IPS DF 6.9 (cell line): ENCODE measurements around the gene CHRNB2.
"Not testable (repeated sequence)": the region's sequence is repeated elsewhere in the genome, so short reads cannot be mapped to it uniquely, and the experiment has no call there.

Experiments
- DNase-seq: peaks from one replicate; pipeline ENCODE4 v3.0.0-alpha.2; 2013; ENCODE audit warnings: low read depth, low spot score
- H3K27ac ChIP-seq: one replicate; pipeline ENCODE4 v1.5.1; 2013; ENCODE audit warnings: low read length, control low read depth
- H3K27me3 ChIP-seq: 2 replicates; pipeline ENCODE4 v1.6.1; 2013; ENCODE audit warnings: mild to moderate bottlenecking, low read length; ENCODE audit not compliant: control insufficient read depth, insufficient read depth
- H3K36me3 ChIP-seq: 2 replicates; pipeline ENCODE4 v1.6.1; 2013; ENCODE audit warnings: low read length; ENCODE audit not compliant: control insufficient read depth, insufficient read depth
- H3K4me1 ChIP-seq: 2 replicates; pipeline ENCODE4 v1.6.1; 2013; ENCODE audit warnings: low read length; ENCODE audit not compliant: control insufficient read depth, insufficient read depth
- H3K4me3 ChIP-seq: 2 replicates; pipeline ENCODE4 v1.5.1; 2013; ENCODE audit warnings: mild to moderate bottlenecking, low read length
- H3K9me3 ChIP-seq: 2 replicates; pipeline ENCODE4 v1.6.1; 2013; ENCODE audit warnings: low read length, inconsistent platforms; ENCODE audit not compliant: control insufficient read depth, insufficient read depth
- WGBS: extraction: QIAGEN DNeasy Blood & Tissue Kit; methylation state at CpG from one replicate; pipeline ENCODE4 v1.1.7; 2013; ENCODE audit warnings: mixed read lengths, missing lambda C conversion rate; ENCODE audit not compliant: insufficient read length, insufficient coverage; 5-methylcytosine and 5-hydroxymethylcytosine counted together

The CHRNB2 gene

GRCh38 chr1:154567386-154568156, at the start of gene CHRNB2:
Gene CHRNB2, plus strand, starts transcription at chr1:154567778. Its CDS starts 267 bp downstream, at chr1:154568045.
- Histone ChIP-seq H3K4me1 (peaks cover 4% of the 10 kb centered on the region; the same call in 1 of the 2 replicates), H3K27me3 (no peaks in the 10 kb centered on the region), H3K4me3 (peak within 1 kb of the TSS; percentile 57; the same call in 1 of the 2 replicates), H3K9me3 (no peaks in the 10 kb centered on the region), H3K27ac (no peak within 1 kb of the TSS), H3K36me3 (0 out of 2 replicates have a peak, but pooled peaks cover 4% of the 10 kb centered on the region)
- peak; percentile 68 for DNase-seq
- no CpG with 5 or more reads among the region's 53 CpGs for WGBS

GRCh38 chr1:154519591-154519991, 48.0 kb upstream of the CHRNB2 start:
- Histone ChIP-seq H3K4me1 (no peaks in the 10 kb centered on the region), H3K36me3 (no peaks in the 10 kb centered on the region), H3K9me3 (no peaks in the 10 kb centered on the region), H3K4me3 (no peak overlapping the region), H3K27me3 (no peaks in the 10 kb centered on the region), H3K27ac (no peak overlapping the region)
- no CpG with 5 or more reads among the region's 9 CpGs for WGBS
- no peak for DNase-seq

GRCh38 chr1:154520333-154520732, 47.2 kb upstream of the CHRNB2 start:
- no peak for DNase-seq
- H3K4me3 ChIP-seq: no peak overlapping the region
- no peaks in the 10 kb centered on the region for H3K4me1 ChIP-seq
- no peaks in the 10 kb centered on the region for H3K36me3 ChIP-seq
- no CpG with 5 or more reads among the region's 3 CpGs for WGBS
- no peaks in the 10 kb centered on the region for H3K27me3 ChIP-seq
- H3K9me3 ChIP-seq: no peaks in the 10 kb centered on the region
- H3K27ac ChIP-seq: no peak overlapping the region

- Histone ChIP-seq H3K4me3 (no peak overlapping the region), H3K27ac (no peak overlapping the region), H3K27me3 (no peaks in the 10 kb centered on the region), H3K9me3 (no peaks in the 10 kb centered on the region), H3K4me1 (no peaks in the 10 kb centered on the region), H3K36me3 (no peaks in the 10 kb centered on the region)
- DNase-seq: no peak
- WGBS: no CpG with 5 or more reads among the region's 3 CpGs
Observed at GRCh38 chr1:154521695-154522094, 45.9 kb upstream of the CHRNB2 start.

GRCh38 chr1:154524881-154525280, 42.7 kb upstream of the CHRNB2 start:
- Histone ChIP-seq H3K27me3 (no peaks in the 10 kb centered on the region), H3K9me3 (no peaks in the 10 kb centered on the region), H3K36me3 (no peaks in the 10 kb centered on the region), H3K27ac (no peak overlapping the region), H3K4me1 (no peaks in the 10 kb centered on the region), H3K4me3 (no peak overlapping the region)
- DNase-seq: no peak

- DNase-seq: no peak
- Histone ChIP-seq H3K9me3 (no peaks in the 10 kb centered on the region), H3K27ac (no peak overlapping the region), H3K4me3 (no peak overlapping the region), H3K4me1 (no peaks in the 10 kb centered on the region), H3K27me3 (no peaks in the 10 kb centered on the region), H3K36me3 (no peaks in the 10 kb centered on the region)
- no CpG with 5 or more reads among the region's 6 CpGs for WGBS
Observed at GRCh38 chr1:154527192-154527591, 40.4 kb upstream of the CHRNB2 start.

GRCh38 chr1:154529308-154529707, 38.3 kb upstream of the CHRNB2 start:
- Histone ChIP-seq H3K27me3 (no peaks in the 10 kb centered on the region), H3K9me3 (no peaks in the 10 kb centered on the region), H3K4me3 (no peak overlapping the region), H3K27ac (no peak overlapping the region), H3K36me3 (no peaks in the 10 kb centered on the region), H3K4me1 (no peaks in the 10 kb centered on the region)
- no peak for DNase-seq
- no CpG with 5 or more reads among the region's 6 CpGs for WGBS

GRCh38 chr1:154531950-154532349, 35.6 kb upstream of the CHRNB2 start:
- not testable (repeated sequence) for H3K27me3 ChIP-seq, H3K4me3 ChIP-seq, DNase-seq, H3K4me1 ChIP-seq, H3K36me3 ChIP-seq, H3K27ac ChIP-seq, H3K9me3 ChIP-seq
- no CpG with 5 or more reads among the region's 13 CpGs for WGBS

- Histone ChIP-seq H3K4me3 (no peak overlapping the region), H3K27me3 (no peaks in the 10 kb centered on the region), H3K4me1 (no peaks in the 10 kb centered on the region), H3K27ac (no peak overlapping the region), H3K36me3 (no peaks in the 10 kb centered on the region), H3K9me3 (no peaks in the 10 kb centered on the region)
- WGBS: 100% methylated on average over 2 of the region's 11 CpGs
- peak; percentile 50 for DNase-seq
Observed at GRCh38 chr1:154533952-154534844, 33.4 kb upstream of the CHRNB2 start.

GRCh38 chr1:154536570-154536969, 31.0 kb upstream of the CHRNB2 start:
- no CpG with 5 or more reads among the region's 7 CpGs for WGBS
- Histone ChIP-seq H3K27me3 (no peaks in the 10 kb centered on the region), H3K27ac (no peak overlapping the region)

More at GRCh38 chr1:154536570-154536969, 31.0 kb upstream of the CHRNB2 start:
- Histone ChIP-seq H3K36me3 (no peaks in the 10 kb centered on the region), H3K4me1 (no peaks in the 10 kb centered on the region), H3K9me3 (no peaks in the 10 kb centered on the region), H3K4me3 (no peak overlapping the region)
- no peak for DNase-seq
